Neural progenitor cell (in vitro differentiated cells): ENCODE results near the gene KIF3B. TPM values are rescaled to one million over a fixed set of nuclear protein-coding genes. Genes with fewer than 3 reads are reported as not detected.

Experiments used
- DNase-seq: peaks from one replicate; pipeline ENCODE4 v3.0.0-alpha.2; 2016; ENCODE audit warnings: low spot score
- H2AFZ ChIP-seq: fragments of 200-600 bp; sonication (generic); replicated peaks from 2 replicates; pipeline ENCODE4 v1.6.1; 2016; ENCODE audit warnings: antibody characterized with exemption
- H3F3A ChIP-seq: fragments of 200-600 bp; sonication (generic); 2 replicates; pipeline ENCODE4 v1.6.1; 2016; ENCODE audit warnings: antibody characterized with exemption, low read depth
- H3K27ac ChIP-seq: fragments of 200-600 bp; sonication (generic); 2 replicates; pipeline ENCODE4 v1.5.1; 2016; ENCODE audit warnings: mild to moderate bottlenecking
- H3K27me3 ChIP-seq: fragments of 200-600 bp; sonication (generic); 2 replicates; pipeline ENCODE4 v1.6.1; 2016; ENCODE audit warnings: mild to moderate bottlenecking, moderate library complexity
- H3K36me3 ChIP-seq: fragments of 200-600 bp; sonication (generic); 2 replicates; pipeline ENCODE4 v1.5.1; 2016
- H3K4me1 ChIP-seq: fragments of 200-600 bp; sonication (generic); 2 replicates; pipeline ENCODE4 v1.6.1; 2016; ENCODE audit warnings: mixed run types
- H3K4me2 ChIP-seq: fragments of 200-600 bp; sonication (generic); 2 replicates; pipeline ENCODE4 v1.6.1; 2016
- H3K4me3 ChIP-seq: fragments of 200-600 bp; sonication (generic); 2 replicates; pipeline ENCODE4 v1.5.1; 2016
- H3K79me2 ChIP-seq: fragments of 200-600 bp; sonication (generic); 2 replicates; pipeline ENCODE4 v1.6.1; 2016; ENCODE audit warnings: low read depth
- H3K9ac ChIP-seq: fragments of 200-600 bp; sonication (generic); 2 replicates; pipeline ENCODE4 v1.6.1; 2016
- H3K9me3 ChIP-seq: fragments of 200-600 bp; sonication (generic); 2 replicates; pipeline ENCODE4 v1.5.1; 2016; ENCODE audit warnings: low read depth
- H4K20me1 ChIP-seq: fragments of 200-600 bp; sonication (generic); 2 replicates; pipeline ENCODE4 v1.6.1; 2016; ENCODE audit warnings: low read depth
- H3K27ac Mint-ChIP-seq: 3 replicates; pipeline ENCODE4 v1.8.0; 2021; ENCODE audit warnings: mixed read lengths
- H3K27me3 Mint-ChIP-seq: 2 replicates; pipeline ENCODE4 v1.8.0; 2022; ENCODE audit warnings: low read depth, mild to moderate bottlenecking, inconsistent platforms, moderate library complexity, mixed read lengths; ENCODE audit not compliant: insufficient read depth
- H3K36me3 Mint-ChIP-seq: 3 replicates; pipeline ENCODE4 v1.8.0; 2021; ENCODE audit warnings: mixed read lengths
- H3K4me1 Mint-ChIP-seq: 3 replicates; pipeline ENCODE4 v1.8.0; 2021; ENCODE audit warnings: mixed read lengths
- H3K4me3 Mint-ChIP-seq: 3 replicates; pipeline ENCODE4 v1.8.0; 2021; ENCODE audit warnings: mild to moderate bottlenecking, moderate library complexity, mixed read lengths
- H3K9me3 Mint-ChIP-seq: 3 replicates; pipeline ENCODE4 v1.8.0; 2020; ENCODE audit warnings: mixed read lengths
- CTCF ChIP-seq: fragments of 200-600 bp; sonication (generic); IDR thresholded peaks from 2 replicates; pipeline ENCODE4 v1.5.1; 2017; ENCODE audit warnings: antibody characterized with exemption, mild to moderate bottlenecking
- EZH2 ChIP-seq: fragments of 200-600 bp; sonication (generic); IDR thresholded peaks from 2 replicates; pipeline ENCODE4 v1.6.1; 2017; ENCODE audit warnings: antibody characterized with exemption, mild to moderate bottlenecking, moderate library complexity
- EZH2phosphoT487 ChIP-seq: fragments of 200-600 bp; sonication (generic); IDR thresholded peaks from 2 replicates; pipeline ENCODE4 v1.6.1; 2017; ENCODE audit warnings: antibody characterized with exemption
- total RNA-seq: library from RNA; depleted of rRNA; stranded (reverse); fragments of >200 nt; gene quantifications from 2 replicates; pipeline ENCODE4 v1.2.3, GENCODE V29; 2015; ENCODE audit warnings: low replicate concordance

KIF3B gene
- total RNA-seq, 1 donor from 2014 or later = 16.8 TPM

- Mint-ChIP-seq H3K27me3 (peaks cover 7% of the 10 kb centered on the region), H3K4me3 (no peak overlapping the region), H3K27ac (no peak overlapping the region), H3K4me1 (peaks cover 48% of the 10 kb centered on the region), H3K36me3 (peaks cover 12% of the 10 kb centered on the region), H3K9me3 (no peaks in the 10 kb centered on the region)
- Histone ChIP-seq H2AFZ (no peak overlapping the region), H3K9me3 (no peaks in the 10 kb centered on the region), H3K4me1 (peaks cover 36% of the 10 kb centered on the region), H3K4me3 (no peak overlapping the region), H3K36me3 (no peaks in the 10 kb centered on the region), H4K20me1 (peaks cover 99% of the 10 kb centered on the region), H3K27ac (no peak overlapping the region), H3K4me2 (no peak overlapping the region), H3K27me3 (no peaks in the 10 kb centered on the region), H3K9ac (no peak overlapping the region), H3K79me2 (peaks cover 99% of the 10 kb centered on the region), H3F3A (peaks cover 28% of the 10 kb centered on the region)
- no peak for DNase-seq
- TF ChIP-seq EZH2phosphoT487 = no peak
- no peak for TF ChIP-seq CTCF
- TF ChIP-seq EZH2 = no peak
Observed at GRCh38 chr20:32364554-32365208, 87.2 kb downstream of the KIF3B start.

- Histone ChIP-seq H3K4me1 (peaks cover 30% of the 10 kb centered on the region), H3K4me2 (no peak overlapping the region), H3K9ac (no peak overlapping the region), H3K9me3 (no peaks in the 10 kb centered on the region), H3K79me2 (peaks cover 99% of the 10 kb centered on the region), H3K27ac (no peak overlapping the region), H3K4me3 (no peak overlapping the region), H3F3A (peaks cover 26% of the 10 kb centered on the region), H4K20me1 (peaks cover 97% of the 10 kb centered on the region), H2AFZ (no peak overlapping the region), H3K27me3 (no peaks in the 10 kb centered on the region), H3K36me3 (peaks cover 8% of the 10 kb centered on the region)
- Mint-ChIP-seq H3K27me3 (peaks cover 4% of the 10 kb centered on the region), H3K9me3 (no peaks in the 10 kb centered on the region), H3K27ac (no peak overlapping the region), H3K4me3 (no peak overlapping the region), H3K36me3 (peaks cover 11% of the 10 kb centered on the region), H3K4me1 (peaks cover 39% of the 10 kb centered on the region)
- no peak for TF ChIP-seq CTCF
- no peak for TF ChIP-seq EZH2phosphoT487
- TF ChIP-seq EZH2 = no peak
- no peak for DNase-seq
Observed at GRCh38 chr20:32365564-32365963, 88.1 kb downstream of the KIF3B start.

GRCh38 chr20:32366380-32366779, 88.9 kb downstream of the KIF3B start:
- no peak overlapping the region for H3K4me2 ChIP-seq
- peaks cover 30% of the 10 kb centered on the region for H3K4me1 ChIP-seq
- H3K4me3 Mint-ChIP-seq = no peak overlapping the region
- H3K79me2 ChIP-seq = peaks cover 96% of the 10 kb centered on the region
- H2AFZ ChIP-seq = no peak overlapping the region
- H3K27me3 ChIP-seq = no peaks in the 10 kb centered on the region
- TF ChIP-seq EZH2 (no peak), EZH2phosphoT487 (no peak), CTCF (no peak)
- H3K27ac ChIP-seq = no peak overlapping the region
- H3K9ac ChIP-seq = no peak overlapping the region
- H3K27ac Mint-ChIP-seq = no peak overlapping the region
- peaks cover 12% of the 10 kb centered on the region for H3K36me3 Mint-ChIP-seq
- no peaks in the 10 kb centered on the region for H3K9me3 Mint-ChIP-seq
- no peak overlapping the region for H3K4me3 ChIP-seq
- H3K9me3 ChIP-seq = no peaks in the 10 kb centered on the region
- DNase-seq = no peak
- peaks cover 8% of the 10 kb centered on the region for H3K36me3 ChIP-seq
- peaks cover 91% of the 10 kb centered on the region for H4K20me1 ChIP-seq
- H3K4me1 Mint-ChIP-seq = peaks cover 38% of the 10 kb centered on the region
- H3F3A ChIP-seq = peaks cover 26% of the 10 kb centered on the region
- peaks cover 6% of the 10 kb centered on the region for H3K27me3 Mint-ChIP-seq
